Fibroblast of lung (primary cell): ENCODE results near the gene ITGAD. TPM values are rescaled to one million over a fixed set of nuclear protein-coding genes. Genes with fewer than 3 reads are reported as not detected.
"Not testable (repeated sequence)": the region's sequence is repeated elsewhere in the genome, so short reads cannot be mapped to it uniquely, and the experiment has no call there.

Experiments used
- DNase-seq, 2 donors: peaks; one replicate each; pipeline versions ENCODE4 v3.0.0 to v3.0.0-alpha.2; 2010; ENCODE audit warnings: low read depth in 2 of 2
- H2AFZ ChIP-seq: 2 replicates; pipeline ENCODE4 v1.5.1; 2012; ENCODE audit warnings: low read length, control low read depth, inconsistent platforms
- H3K27ac ChIP-seq: 2 replicates; pipeline ENCODE4 v1.5.1; 2011; ENCODE audit warnings: low read length, control low read depth; ENCODE audit not compliant: insufficient read depth
- H3K27me3 ChIP-seq: 2 replicates; pipeline ENCODE4 v1.5.1; 2011; ENCODE audit warnings: mild to moderate bottlenecking, low read length; ENCODE audit not compliant: control insufficient read depth, insufficient read depth
- H3K36me3 ChIP-seq: 2 replicates; pipeline ENCODE4 v1.5.1; 2011; ENCODE audit warnings: low read length; ENCODE audit not compliant: control insufficient read depth, insufficient read depth
- H3K4me1 ChIP-seq: 2 replicates; pipeline ENCODE4 v1.5.1; 2011; ENCODE audit warnings: low read length; ENCODE audit not compliant: control insufficient read depth, insufficient read depth; ENCODE audit errors: extremely low read depth
- H3K4me2 ChIP-seq: 2 replicates; pipeline ENCODE4 v1.5.1; 2011; ENCODE audit warnings: low read length, control low read depth; ENCODE audit not compliant: insufficient read depth; ENCODE audit errors: extremely low read depth
- H3K4me3 ChIP-seq, 4 experiments: fragments of 200-600 bp in 1 of 4; sonication (generic) in 1 of 4; replicated peaks in 1 of 4; 2 replicates each; pipeline ENCODE4 v1.5.1; 2011 to 2016; ENCODE audit warnings: low read length in 4 of 4, low read depth in 3 of 4, mild to moderate bottlenecking in 3 of 4, control low read depth in 2 of 4, inconsistent platforms in 1 of 4, mixed read lengths in 1 of 4; ENCODE audit not compliant: insufficient read depth in 1 of 4; ENCODE audit errors: control extremely low read depth in 1 of 4
- H3K79me2 ChIP-seq: 2 replicates; pipeline ENCODE4 v1.5.1; 2012; ENCODE audit warnings: mild to moderate bottlenecking, low read length, inconsistent platforms; ENCODE audit not compliant: control insufficient read depth, insufficient read depth
- H3K9ac ChIP-seq: 2 replicates; pipeline ENCODE4 v1.5.1; 2011; ENCODE audit warnings: mild to moderate bottlenecking, low read length, control low read depth; ENCODE audit not compliant: insufficient read depth
- H3K9me3 ChIP-seq: 2 replicates; pipeline ENCODE4 v1.5.1; 2012; ENCODE audit warnings: low read depth, low read length; ENCODE audit not compliant: control insufficient read depth, insufficient read depth
- H4K20me1 ChIP-seq: 2 replicates; pipeline ENCODE4 v1.5.1; 2011; ENCODE audit warnings: low read length; ENCODE audit not compliant: control insufficient read depth, insufficient read depth; ENCODE audit errors: extremely low read depth
- CTCF ChIP-seq, 2 donors: IDR thresholded peaks in 1 of 2; conservative IDR thresholded peaks in 1 of 2; 1 replicate in 1 of 2; 2 replicates in 1 of 2; pipeline ENCODE4 v1.5.1; 2011 to 2012; ENCODE audit warnings: low read length in 2 of 2, control low read depth in 1 of 2, inconsistent platforms in 1 of 2, low read depth in 1 of 2, mild to moderate bottlenecking in 1 of 2
- EZH2 ChIP-seq: IDR thresholded peaks from 2 replicates; pipeline ENCODE4 v1.5.1; 2012; ENCODE audit warnings: low read length, control low read depth, mild to moderate bottlenecking; ENCODE audit errors: missing control alignments
- polyA plus RNA-seq, 2 donors: library from polyadenylated mRNA; depleted of rRNA in 1 of 2; stranded (reverse) in 1 of 2; unstranded in 1 of 2; fragments of >200 nt; gene quantifications; 2 replicates each; pipeline ENCODE4 v1.2.1, GENCODE V29; 2011 to 2012; ENCODE audit warnings: missing spikeins in 1 of 2
- total RNA-seq: library from RNA; depleted of rRNA; stranded (reverse); fragments of >200 nt; gene quantifications from 2 replicates; pipeline ENCODE4 v1.2.1, GENCODE V29; 2014

The ITGAD gene
- total and polyA plus RNA-seq, 2 donors (not counting 1 experiment from before 2014, with no cell fraction given) = not detected

- H3K9me3 ChIP-seq = no peaks in the 10 kb centered on the region
- no peaks in the 10 kb centered on the region for H3K27me3 ChIP-seq
- no peak for DNase-seq
- H4K20me1 ChIP-seq = no peaks in the 10 kb centered on the region
- H3K9ac ChIP-seq = no peak overlapping the region
- H2AFZ ChIP-seq = no peak overlapping the region
- H3K4me2 ChIP-seq = no peak overlapping the region
- no peaks in the 10 kb centered on the region for H3K4me1 ChIP-seq
- H3K36me3 ChIP-seq = no peaks in the 10 kb centered on the region
- H3K4me3 ChIP-seq = no peak overlapping the region
- no peak overlapping the region for H3K27ac ChIP-seq
- TF ChIP-seq CTCF (conservative IDR thresholded peaks at IDR 0.05 in 1 of 2, IDR thresholded peaks at IDR 0.05 in 1 of 2; ENCODE audit: low read depth in 1 of 2, low read length in 2 of 2) = no peak
- no peak for TF ChIP-seq EZH2
- no peaks in the 10 kb centered on the region for H3K79me2 ChIP-seq
Observed at GRCh38 chr16:31436221-31437045, 43.3 kb downstream of the ITGAD start.

DNA sequence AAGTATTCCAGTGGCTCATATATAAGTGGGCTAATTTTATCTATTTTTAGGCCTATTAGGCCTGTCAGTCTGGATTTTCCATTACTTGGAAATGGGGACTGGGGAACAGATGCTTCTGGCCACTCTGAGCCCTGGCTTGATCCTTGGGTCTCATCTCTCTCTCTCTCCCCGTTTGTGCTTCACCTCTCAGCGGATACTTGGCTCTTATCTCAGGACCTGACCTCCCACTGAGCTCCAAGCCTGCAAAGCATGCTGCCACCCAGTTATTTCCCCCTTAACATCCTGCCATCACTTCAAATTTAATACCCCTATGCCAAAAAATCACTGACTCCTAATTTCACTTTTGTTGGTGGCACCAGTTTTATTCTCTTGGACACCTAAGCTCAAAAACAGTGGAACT is 45.3 kb downstream of the ITGAD start:
- Histone ChIP-seq H2AFZ (no peak overlapping the region), H4K20me1 (no peaks in the 10 kb centered on the region), H3K27me3 (no peaks in the 10 kb centered on the region), H3K4me1 (no peaks in the 10 kb centered on the region), H3K4me2 (no peak overlapping the region), H3K79me2 (no peaks in the 10 kb centered on the region), H3K9me3 (no peaks in the 10 kb centered on the region), H3K4me3 (no peak overlapping the region), H3K36me3 (no peaks in the 10 kb centered on the region), H3K27ac (no peak overlapping the region), H3K9ac (no peak overlapping the region)
- DNase-seq = no peak
- TF ChIP-seq CTCF (conservative IDR thresholded peaks at IDR 0.05 in 1 of 2, IDR thresholded peaks at IDR 0.05 in 1 of 2; ENCODE audit: low read depth in 1 of 2, low read length in 2 of 2) = no peak
- no peak for TF ChIP-seq EZH2

- not testable (repeated sequence) for H3K27ac ChIP-seq, H3K27me3 ChIP-seq, H3K9ac ChIP-seq, H3K4me2 ChIP-seq, H3K4me1 ChIP-seq, H2AFZ ChIP-seq, H3K36me3 ChIP-seq, DNase-seq, H3K4me3 ChIP-seq, H3K79me2 ChIP-seq, H4K20me1 ChIP-seq, H3K9me3 ChIP-seq
Observed at GRCh38 chr16:31439023-31439422, 45.9 kb downstream of the ITGAD start.
